Measurements from ENCODE around the gene BEST4. TPM values are rescaled to one million over a fixed set of nuclear protein-coding genes. Genes with fewer than 3 reads are reported as not detected.

The BEST4 gene
- polyA plus RNA-seq, 1 of the 3 experiments (the other 2 are of a cell fraction) = 0.12 TPM

- peak; percentile 70 for DNase-seq
- no peaks in the 10 kb centered on the region for H4K20me1 ChIP-seq (ENCODE audit: insufficient read depth)
- 93% methylated on average over 37 of the region's 48 CpGs for WGBS (ENCODE audit: low lambda C conversion rate)
- H3K9ac ChIP-seq = no peak overlapping the region
- no peaks in the 10 kb centered on the region for H3K27me3 ChIP-seq (ENCODE audit: insufficient read depth)
- peak overlapping the region; percentile 51; the same call in 1 of the 2 replicates for H3K4me2 ChIP-seq
- H3K4me3 ChIP-seq (ENCODE audit: low read depth in 2 of 2, low read length in 1 of 2) = peak overlapping the region in 1 of 2 experiments; percentile 38; a peak in 2 of 4 replicates
- ChIA-PET CTCF (interaction anchor here (0.9 to 1.9 kb wide), 4 partner anchors 13 to 487 kb away, joined by 3 to 7 read pairs (median 5); partner anchors contain the start of genes PLK3 and RNU5D-1), POLR2A (interaction anchor here (0.7 to 2.9 kb wide), 6 partner anchors 9 to 876 kb away, joined by 3 to 21 read pairs (median 5); partner anchors contain the start of genes PLK3 and RPS8)
- H2AFZ ChIP-seq (ENCODE audit: low read depth) = no peak overlapping the region
- no peaks in the 10 kb centered on the region for H3K9me3 ChIP-seq
- H3F3A ChIP-seq (replicated peaks; ENCODE audit: insufficient read depth) = peaks cover 66% of the 10 kb centered on the region
- peak overlapping the region; percentile 36 to 100; a peak in 2 of 4 replicates for H3K27ac ChIP-seq (ENCODE audit: low read depth in 2 of 2, low read length in 1 of 2)
- peaks cover 8 to 35% of the 10 kb centered on the region in 2 experiments for H3K36me3 ChIP-seq (replicated peaks in 1 of 2; ENCODE audit: control insufficient read depth in 1 of 2, insufficient read depth in 2 of 2, low read length in 1 of 2)
- no peaks in the 10 kb centered on the region for H3K9me2 ChIP-seq
- peaks cover 42 to 60% of the 10 kb centered on the region in 2 experiments; a peak in 3 of 4 replicates for H3K4me1 ChIP-seq (ENCODE audit: control insufficient read depth in 1 of 2, insufficient read depth in 2 of 2, low read depth in 1 of 2, low read length in 1 of 2)
- peaks cover 38% of the 10 kb centered on the region for H3K79me2 ChIP-seq (ENCODE audit: insufficient read depth)
- TF ChIP-seq FOXM1 (IDR thresholded peaks at IDR 0.05; ENCODE audit: low read depth) (no peak), GATA2 (CRISPR knock-in tag; IDR thresholded peaks at IDR 0.05) (no peak), GABPA (IDR thresholded peaks at IDR 0.05; ENCODE audit: low read depth) (no peak), RFX5 (IDR thresholded peaks at IDR 0.05; ENCODE audit: low read length) (no peak), FOSL2 (IDR thresholded peaks at IDR 0.05; ENCODE audit: borderline replicate concordance, low read depth) (no peak), EP300 (IDR thresholded peaks at IDR 0.05; ENCODE audit: borderline replicate concordance in 1 of 2, low read depth in 1 of 2, low read length in 1 of 2) (no peak), POLR2AphosphoS5 (IDR thresholded peaks at IDR 0.05; ENCODE audit: low read depth, low read length) (no peak), SMC3 (IDR thresholded peaks at IDR 0.05; ENCODE audit: low read depth, low read length) (no peak), YY1 (IDR thresholded peaks at IDR 0.05; ENCODE audit: low read depth) (no peak), NRF1 (IDR thresholded peaks at IDR 0.05; ENCODE audit: low read depth, low read length) (no peak), JUND (IDR thresholded peaks at IDR 0.05) (no peak), MXI1 (IDR thresholded peaks at IDR 0.05; ENCODE audit: low read depth, low read length) (no peak), TAF1 (IDR thresholded peaks at IDR 0.05; ENCODE audit: borderline replicate concordance, low read depth, low read length) (no peak), ELF1 (IDR thresholded peaks at IDR 0.05) (no peak)
- TF ChIP-seq, protein P1, sequence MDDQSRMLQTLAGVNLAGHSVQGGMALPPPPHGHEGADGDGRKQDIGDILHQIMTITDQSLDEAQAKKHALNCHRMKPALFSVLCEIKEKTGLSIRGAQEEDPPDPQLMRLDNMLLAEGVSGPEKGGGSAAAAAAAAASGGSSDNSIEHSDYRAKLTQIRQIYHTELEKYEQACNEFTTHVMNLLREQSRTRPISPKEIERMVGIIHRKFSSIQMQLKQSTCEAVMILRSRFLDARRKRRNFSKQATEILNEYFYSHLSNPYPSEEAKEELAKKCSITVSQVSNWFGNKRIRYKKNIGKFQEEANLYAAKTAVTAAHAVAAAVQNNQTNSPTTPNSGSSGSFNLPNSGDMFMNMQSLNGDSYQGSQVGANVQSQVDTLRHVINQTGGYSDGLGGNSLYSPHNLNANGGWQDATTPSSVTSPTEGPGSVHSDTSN (IDR thresholded peaks at IDR 0.05) = no peak
- TF ChIP-seq, protein P2, sequence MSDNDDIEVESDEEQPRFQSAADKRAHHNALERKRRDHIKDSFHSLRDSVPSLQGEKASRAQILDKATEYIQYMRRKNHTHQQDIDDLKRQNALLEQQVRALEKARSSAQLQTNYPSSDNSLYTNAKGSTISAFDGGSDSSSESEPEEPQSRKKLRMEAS (IDR thresholded peaks at IDR 0.05; ENCODE audit: low read depth) = no peak
- TF ChIP-seq, protein P3, sequence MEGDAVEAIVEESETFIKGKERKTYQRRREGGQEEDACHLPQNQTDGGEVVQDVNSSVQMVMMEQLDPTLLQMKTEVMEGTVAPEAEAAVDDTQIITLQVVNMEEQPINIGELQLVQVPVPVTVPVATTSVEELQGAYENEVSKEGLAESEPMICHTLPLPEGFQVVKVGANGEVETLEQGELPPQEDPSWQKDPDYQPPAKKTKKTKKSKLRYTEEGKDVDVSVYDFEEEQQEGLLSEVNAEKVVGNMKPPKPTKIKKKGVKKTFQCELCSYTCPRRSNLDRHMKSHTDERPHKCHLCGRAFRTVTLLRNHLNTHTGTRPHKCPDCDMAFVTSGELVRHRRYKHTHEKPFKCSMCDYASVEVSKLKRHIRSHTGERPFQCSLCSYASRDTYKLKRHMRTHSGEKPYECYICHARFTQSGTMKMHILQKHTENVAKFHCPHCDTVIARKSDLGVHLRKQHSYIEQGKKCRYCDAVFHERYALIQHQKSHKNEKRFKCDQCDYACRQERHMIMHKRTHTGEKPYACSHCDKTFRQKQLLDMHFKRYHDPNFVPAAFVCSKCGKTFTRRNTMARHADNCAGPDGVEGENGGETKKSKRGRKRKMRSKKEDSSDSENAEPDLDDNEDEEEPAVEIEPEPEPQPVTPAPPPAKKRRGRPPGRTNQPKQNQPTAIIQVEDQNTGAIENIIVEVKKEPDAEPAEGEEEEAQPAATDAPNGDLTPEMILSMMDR (IDR thresholded peaks at IDR 0.05) = no peak
Observed at GRCh38 chr1:44812822-44813543, 25.0 kb upstream of the BEST4 start.

All from SK-N-SH (cell line).